Testis (tissue), 2 donors: Measurements from ENCODE around the gene FYN.

Experiments used
- CTCF ChIP-seq, 3 experiments: fragments of 450-650 bp in 2 of 3; fragments of 200-600 bp in 1 of 3; sonication (generic) in 1 of 3; IDR thresholded peaks; one replicate each; pipeline ENCODE4 v1.5.1; 2016 to 2019; ENCODE audit warnings: antibody characterized with exemption in 3 of 3, mild to moderate bottlenecking in 2 of 3, moderate library complexity in 1 of 3
- POLR2A ChIP-seq: fragments of 450-650 bp; IDR thresholded peaks from one replicate; pipeline ENCODE4 v1.6.1; 2017; ENCODE audit warnings: antibody characterized with exemption, mild to moderate bottlenecking, moderate library complexity

DNA sequence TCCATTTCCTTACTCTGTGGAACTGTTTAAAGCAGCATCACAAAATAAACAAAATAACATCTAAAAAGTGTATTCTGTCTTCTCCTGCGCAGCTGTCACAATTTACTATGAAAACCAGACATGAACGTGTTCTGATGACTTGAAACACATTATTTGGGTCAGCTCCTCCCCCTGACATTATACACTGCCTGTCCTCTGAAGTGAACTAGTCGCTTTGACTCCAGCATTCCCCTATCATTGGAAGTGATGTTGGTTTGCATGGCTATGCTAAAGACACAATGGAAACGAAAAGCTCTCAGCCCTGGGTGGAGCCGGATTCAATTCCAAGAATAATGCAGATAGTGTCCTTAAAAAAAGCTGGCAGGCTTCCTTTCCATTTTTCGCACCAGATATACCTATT is 125.9 kb downstream of the FYN start:
- no peak for TF ChIP-seq CTCF (IDR thresholded peaks at IDR 0.05)
- no peak for TF ChIP-seq POLR2A
